GM12891 (cell line): ENCODE results near the gene EPYC.

ENCODE experiments used
- PAX5 ChIP-seq: IDR thresholded peaks from 2 replicates; pipeline ENCODE4 v1.6.1; 2011; ENCODE audit warnings: low read length, moderate library complexity, mild to moderate bottlenecking; ENCODE audit not compliant: insufficient read depth, severe bottlenecking
- POLR2A ChIP-seq: IDR thresholded peaks from 2 replicates; pipeline ENCODE4 v1.6.1; 2011; ENCODE audit warnings: low read depth, low read length, control low read depth
- POLR2AphosphoS5 ChIP-seq: IDR thresholded peaks from 2 replicates; pipeline ENCODE4 v1.6.1; 2011; ENCODE audit warnings: low read depth, low read length, control low read depth
- POU2F2 ChIP-seq: IDR thresholded peaks from 2 replicates; pipeline ENCODE4 v1.6.1; 2011; ENCODE audit warnings: low read depth, mild to moderate bottlenecking, control low read depth, low read length, moderate library complexity
- TAF1 ChIP-seq: IDR thresholded peaks from 2 replicates; pipeline ENCODE4 v1.6.1; 2011; ENCODE audit warnings: low read depth, low read length, control low read depth

DNA sequence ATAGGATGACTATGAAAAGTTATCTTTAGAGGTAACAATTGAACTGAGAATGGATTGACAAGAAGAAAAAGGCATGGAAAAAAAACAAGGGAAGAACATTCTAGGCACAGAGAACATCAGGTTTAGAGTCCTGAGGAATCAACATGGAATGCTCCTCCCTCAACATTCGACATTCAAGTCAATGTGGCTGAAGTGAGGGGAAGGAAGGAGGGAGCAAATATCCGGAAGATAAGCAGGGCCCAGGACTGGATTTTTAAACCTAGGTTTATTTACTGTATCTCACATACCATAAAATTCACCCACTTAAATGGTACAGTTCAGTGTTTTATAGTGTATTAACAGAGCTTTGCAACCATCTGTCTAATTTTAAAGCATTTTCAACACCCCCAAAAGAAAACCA is 40.2 kb downstream of the EPYC start:
- TF ChIP-seq POLR2A (no peak), TAF1 (no peak), POLR2AphosphoS5 (no peak), PAX5 (no peak), POU2F2 (no peak)
